Adipocyte (in vitro differentiated cells): Measurements from ENCODE around the gene RIMS4.

Source experiments
- DNase-seq: peaks from one replicate; pipeline ENCODE4 v3.0.0-alpha.2; 2015; ENCODE audit warnings: low read depth
- H3K27me3 ChIP-seq: replicated peaks from 2 replicates; pipeline ENCODE4 v1.7.0; 2013; ENCODE audit warnings: mild to moderate bottlenecking, low read length, moderate library complexity; ENCODE audit not compliant: control insufficient read depth, insufficient read depth
- H3K36me3 ChIP-seq: 2 replicates; pipeline ENCODE4 v1.7.0; 2013; ENCODE audit warnings: low read length, mild to moderate bottlenecking, moderate library complexity; ENCODE audit not compliant: control insufficient read depth, insufficient read depth, severe bottlenecking
- H3K4me1 ChIP-seq: 2 replicates; pipeline ENCODE4 v1.7.0; 2013; ENCODE audit warnings: mild to moderate bottlenecking, low read length, moderate library complexity; ENCODE audit not compliant: control insufficient read depth, insufficient read depth
- H3K4me3 ChIP-seq: 2 replicates; pipeline ENCODE4 v1.7.0; 2013; ENCODE audit warnings: mild to moderate bottlenecking, low read length, moderate library complexity
- H3K9ac ChIP-seq: 2 replicates; pipeline ENCODE4 v1.7.0; 2013; ENCODE audit warnings: mild to moderate bottlenecking, low read length, moderate library complexity
- H3K9me3 ChIP-seq: 2 replicates; pipeline ENCODE4 v1.7.0; 2013; ENCODE audit warnings: mild to moderate bottlenecking, low read length, moderate library complexity; ENCODE audit not compliant: control insufficient read depth

RIMS4 gene

DNA sequence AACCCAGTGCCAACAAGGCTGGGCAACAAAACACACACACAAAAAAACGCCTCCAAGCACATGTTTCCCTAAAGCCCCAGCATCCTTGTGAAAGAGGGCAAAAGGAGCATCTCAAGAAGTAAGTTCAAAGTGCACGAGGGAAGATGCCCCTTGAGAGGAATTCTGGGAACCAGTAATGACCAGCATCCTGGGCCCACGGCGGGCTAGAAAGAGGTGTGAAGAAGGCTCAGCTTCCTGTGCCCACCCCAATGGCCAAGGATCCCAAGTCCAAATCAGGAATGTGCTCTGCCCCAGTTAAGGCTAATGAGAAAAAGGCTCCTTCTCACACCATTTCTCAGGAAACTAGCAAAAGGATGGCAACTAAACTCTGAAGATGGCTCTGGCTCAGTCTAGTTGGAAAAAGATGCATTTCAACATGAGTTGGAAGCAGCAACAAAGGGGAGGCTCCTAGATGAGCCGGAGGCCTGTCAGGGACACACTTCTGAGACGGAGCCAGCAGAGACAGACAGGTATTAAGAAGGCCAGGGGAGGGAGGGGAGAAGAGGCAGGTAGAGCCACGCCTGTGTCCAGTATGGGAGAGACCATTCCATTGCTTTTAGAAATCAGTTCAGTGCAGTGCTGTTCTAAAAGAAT lies 3.2 kb downstream of the RIMS4 start:
- peaks cover 53% of the 10 kb centered on the region for H3K27me3 ChIP-seq
- no peak overlapping the region for H3K4me3 ChIP-seq
- no peak for DNase-seq

DNA sequence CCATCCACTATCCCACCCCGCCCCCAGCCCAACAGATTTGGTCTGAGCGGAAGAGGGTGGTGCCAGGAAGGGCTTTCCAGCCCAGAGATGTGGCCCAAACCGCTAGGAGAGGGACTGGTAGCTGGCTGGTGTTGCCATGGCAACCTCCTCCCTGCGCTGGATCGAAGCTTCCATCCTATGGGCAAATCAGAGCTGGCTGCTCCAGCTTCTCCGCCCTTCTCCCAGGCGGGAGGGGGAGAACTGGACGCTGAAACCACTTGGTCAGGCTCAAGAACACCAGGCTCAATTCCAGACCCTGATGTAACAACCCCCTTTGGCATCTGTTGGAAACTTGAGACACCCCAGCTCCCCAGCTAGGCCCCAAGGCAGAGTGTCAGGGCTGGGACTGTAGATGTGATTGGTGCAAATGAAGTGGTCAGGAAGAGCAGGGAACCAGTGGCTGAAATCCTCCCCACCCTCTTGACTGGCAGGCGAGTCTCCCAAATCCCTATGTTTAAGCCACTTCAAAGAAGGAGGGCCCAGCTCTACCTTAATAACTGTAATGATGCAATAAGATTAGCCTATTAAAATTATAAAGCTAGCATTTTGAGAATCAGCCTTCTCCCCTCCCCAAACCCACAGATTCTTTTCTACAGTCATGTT lies 4.2 kb downstream of the RIMS4 start:
- Histone ChIP-seq H3K9ac (no peak overlapping the region), H3K4me3 (no peak overlapping the region), H3K27me3 (peaks cover 43% of the 10 kb centered on the region), H3K9me3 (peaks cover 1% of the 10 kb centered on the region), H3K36me3 (no peaks in the 10 kb centered on the region), H3K4me1 (peaks cover 9% of the 10 kb centered on the region)
- peak; percentile 88 for DNase-seq

More for the DNA sequence above, 3.2 kb downstream of the RIMS4 start:
- no peaks in the 10 kb centered on the region for H3K36me3 ChIP-seq
- H3K9me3 ChIP-seq = peaks cover 12% of the 10 kb centered on the region
- H3K9ac ChIP-seq = no peak overlapping the region
- peaks cover 9% of the 10 kb centered on the region for H3K4me1 ChIP-seq

DNA sequence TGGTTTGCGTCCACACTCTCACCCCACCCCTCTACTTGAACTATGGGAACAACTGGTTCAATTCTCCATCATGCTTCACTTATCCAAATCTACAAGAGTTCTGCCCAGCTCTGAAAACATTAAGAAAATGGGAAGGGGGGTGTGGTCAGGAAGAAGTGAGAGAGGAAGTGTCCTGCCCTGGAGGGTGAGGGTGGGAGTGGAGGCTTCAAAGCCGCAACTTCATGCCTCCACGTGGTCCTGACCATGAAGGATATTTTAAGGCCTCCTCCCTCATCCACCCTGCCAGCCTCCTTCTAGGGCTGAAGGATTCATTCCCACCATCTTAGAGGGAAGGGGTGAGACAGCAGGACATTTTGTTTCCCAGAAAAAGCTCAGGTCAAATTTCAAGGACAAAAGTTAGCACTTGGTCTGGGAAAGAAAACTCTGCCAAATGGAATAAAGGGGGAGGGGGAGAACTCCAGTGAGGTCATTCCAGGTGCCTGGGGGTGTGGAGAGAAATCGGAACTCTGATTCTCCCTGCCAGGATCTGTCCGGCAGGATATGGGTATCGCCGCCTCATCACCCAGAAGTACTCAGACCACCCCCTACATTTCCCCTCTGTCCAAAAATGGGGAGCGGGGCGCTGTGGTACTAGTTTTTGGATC lies 4.9 kb downstream of the RIMS4 start:
- DNase-seq = no peak
- no peaks in the 10 kb centered on the region for H3K9me3 ChIP-seq
- no peaks in the 10 kb centered on the region for H3K36me3 ChIP-seq
- peaks cover 37% of the 10 kb centered on the region for H3K27me3 ChIP-seq
- H3K4me3 ChIP-seq = no peak overlapping the region
- H3K9ac ChIP-seq = no peak overlapping the region
- H3K4me1 ChIP-seq = peaks cover 9% of the 10 kb centered on the region

DNA sequence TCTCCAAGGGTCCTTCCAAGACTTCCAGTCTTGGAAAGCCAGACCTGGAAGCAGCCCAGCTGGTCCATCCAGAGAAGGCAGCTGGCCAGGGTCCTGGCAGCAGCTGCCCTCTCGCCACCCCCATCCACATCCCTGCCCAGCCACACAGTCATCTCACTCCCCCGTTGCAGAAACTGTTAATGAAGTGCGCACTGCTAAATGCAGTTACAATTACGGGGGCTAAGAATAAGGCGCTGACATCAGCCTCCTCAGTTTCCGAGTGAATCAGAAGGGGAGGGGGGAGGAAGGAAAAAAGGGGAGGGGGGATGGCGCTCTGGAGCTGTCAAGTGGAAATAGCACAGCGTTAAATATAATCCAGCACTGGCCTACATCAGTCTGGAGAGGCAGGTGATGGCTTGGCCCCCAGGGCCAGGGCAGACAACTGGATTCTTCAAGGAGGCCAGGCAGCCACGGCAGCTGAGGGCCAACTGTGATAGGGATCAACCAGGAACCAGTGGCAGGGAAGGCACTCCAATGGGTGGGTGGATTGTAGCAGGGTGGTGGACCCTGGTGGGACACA lies 6.9 kb downstream of the RIMS4 start:
- Histone ChIP-seq H3K9ac (no peak overlapping the region), H3K27me3 (peaks cover 27% of the 10 kb centered on the region), H3K4me1 (peaks cover 9% of the 10 kb centered on the region), H3K9me3 (no peaks in the 10 kb centered on the region), H3K36me3 (no peaks in the 10 kb centered on the region), H3K4me3 (no peak overlapping the region)
- DNase-seq = no peak

DNA sequence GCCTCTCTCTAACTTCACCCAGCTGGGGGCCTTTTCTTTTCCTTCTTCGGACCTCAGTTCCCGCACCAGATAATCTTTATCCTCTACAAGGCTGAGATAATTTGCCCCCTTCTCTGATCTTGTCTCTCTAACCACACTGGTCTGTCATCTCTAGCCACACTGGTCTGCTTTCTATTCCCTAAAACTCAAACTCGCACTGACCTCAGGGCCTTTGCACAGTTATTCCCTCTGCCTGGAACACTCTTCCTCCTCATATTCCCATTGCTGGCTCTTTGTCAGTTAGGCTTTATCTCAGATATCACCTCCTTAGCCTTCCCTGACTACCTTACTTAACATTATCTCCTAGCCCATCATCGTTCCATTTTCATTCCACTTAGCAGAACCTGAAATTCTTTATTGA lies 7.6 kb downstream of the RIMS4 start:
- peaks cover 28% of the 10 kb centered on the region for H3K27me3 ChIP-seq
- no peak overlapping the region for H3K4me3 ChIP-seq
- H3K36me3 ChIP-seq = no peaks in the 10 kb centered on the region
- H3K9me3 ChIP-seq = no peaks in the 10 kb centered on the region
- no peak overlapping the region for H3K9ac ChIP-seq
- peaks cover 9% of the 10 kb centered on the region for H3K4me1 ChIP-seq
- DNase-seq = no peak

DNA sequence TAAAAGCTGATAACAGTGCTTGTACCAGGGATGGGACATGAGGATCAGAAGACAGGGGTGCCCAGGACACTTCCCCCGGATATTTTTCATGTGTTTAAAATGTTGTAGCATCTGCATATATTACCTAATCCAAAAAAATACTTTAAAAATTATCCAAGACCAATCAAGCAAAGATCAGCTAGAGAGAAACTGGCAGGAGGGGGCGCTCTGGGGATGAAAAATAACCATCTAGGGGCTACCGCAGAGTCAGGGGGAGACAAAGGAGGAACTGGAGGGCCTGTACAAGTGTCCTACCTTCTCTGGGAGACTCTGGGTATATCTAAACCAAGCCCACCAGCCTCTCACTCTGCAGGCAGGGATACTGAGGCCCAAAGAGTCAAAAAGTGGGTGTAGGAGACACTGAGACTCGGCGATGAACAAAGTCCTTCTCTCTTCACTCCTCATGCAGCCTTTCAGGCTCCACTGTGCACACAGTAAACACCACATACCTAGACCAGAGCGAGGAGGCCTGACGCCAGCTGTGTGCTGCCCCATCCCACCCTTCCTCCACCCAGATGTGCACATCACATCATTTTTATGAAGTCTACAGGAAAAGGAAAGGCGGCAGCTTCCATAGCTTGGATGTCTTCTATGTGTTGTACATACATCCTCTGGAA lies 9.8 kb downstream of the RIMS4 start:
- H3K27me3 ChIP-seq = peaks cover 49% of the 10 kb centered on the region
- no peak overlapping the region for H3K9ac ChIP-seq
- no peaks in the 10 kb centered on the region for H3K9me3 ChIP-seq
- no peaks in the 10 kb centered on the region for H3K36me3 ChIP-seq
- no peaks in the 10 kb centered on the region for H3K4me1 ChIP-seq
- no peak overlapping the region for H3K4me3 ChIP-seq
- DNase-seq = no peak

DNA sequence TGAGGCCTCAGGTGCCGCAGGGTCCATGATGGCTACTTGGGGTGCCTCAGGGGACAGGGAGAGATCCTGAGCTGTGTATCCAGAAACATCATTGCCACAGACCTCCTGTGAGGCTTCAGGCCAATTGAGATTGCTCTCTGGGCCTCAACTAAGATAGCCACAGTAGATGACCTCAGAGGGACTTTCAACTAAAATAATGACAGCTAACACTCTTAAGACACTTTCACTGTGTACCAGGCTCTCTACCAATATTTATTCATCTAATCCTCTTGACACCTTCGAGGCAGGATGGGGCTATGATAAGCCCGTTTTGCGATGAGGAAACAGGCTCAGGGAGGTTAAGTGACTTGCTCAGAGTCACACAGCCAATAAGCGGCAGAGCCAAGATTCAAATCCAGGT lies 10.7 kb downstream of the RIMS4 start:
- no peak for DNase-seq
- Histone ChIP-seq H3K36me3 (no peaks in the 10 kb centered on the region), H3K9me3 (no peaks in the 10 kb centered on the region), H3K9ac (no peak overlapping the region), H3K4me3 (no peak overlapping the region), H3K4me1 (no peaks in the 10 kb centered on the region), H3K27me3 (peaks cover 55% of the 10 kb centered on the region)

DNA sequence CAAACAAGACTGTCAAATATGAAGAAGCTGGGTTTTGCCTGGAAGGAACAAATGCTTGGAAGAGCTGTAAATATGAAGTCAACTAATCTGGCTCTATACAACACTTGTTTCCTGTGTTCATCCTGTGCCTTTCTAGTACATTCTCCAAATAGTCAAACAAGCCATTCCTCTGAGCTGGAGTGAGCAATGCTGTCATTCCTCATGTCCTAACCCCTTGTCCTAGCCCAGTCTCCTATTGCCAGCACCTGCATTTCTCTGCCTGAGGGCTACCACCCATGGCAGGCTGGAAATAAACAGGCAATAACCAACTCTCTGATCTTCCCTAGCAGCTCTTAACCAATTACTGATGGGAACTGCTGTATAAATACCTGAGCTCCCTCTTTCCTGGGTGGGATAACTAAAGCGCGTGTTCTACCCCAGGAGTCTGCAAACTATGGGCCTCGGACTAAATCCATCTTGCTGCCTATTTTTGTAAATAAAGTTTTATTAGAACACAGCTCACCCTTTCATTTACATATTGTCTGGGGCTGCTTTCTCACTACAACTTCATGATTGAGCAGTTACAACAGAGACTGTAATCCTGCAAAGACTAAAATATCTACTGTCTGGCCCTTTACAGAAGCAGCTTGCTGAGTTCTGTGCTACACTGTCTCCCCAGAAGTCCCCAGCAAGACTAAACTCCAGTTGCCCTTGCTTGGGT lies 13.4 kb downstream of the RIMS4 start:
- DNase-seq = no peak
- Histone ChIP-seq H3K4me3 (no peak overlapping the region), H3K9ac (no peak overlapping the region), H3K27me3 (peaks cover 49% of the 10 kb centered on the region), H3K4me1 (no peaks in the 10 kb centered on the region), H3K36me3 (no peaks in the 10 kb centered on the region), H3K9me3 (no peaks in the 10 kb centered on the region)

DNA sequence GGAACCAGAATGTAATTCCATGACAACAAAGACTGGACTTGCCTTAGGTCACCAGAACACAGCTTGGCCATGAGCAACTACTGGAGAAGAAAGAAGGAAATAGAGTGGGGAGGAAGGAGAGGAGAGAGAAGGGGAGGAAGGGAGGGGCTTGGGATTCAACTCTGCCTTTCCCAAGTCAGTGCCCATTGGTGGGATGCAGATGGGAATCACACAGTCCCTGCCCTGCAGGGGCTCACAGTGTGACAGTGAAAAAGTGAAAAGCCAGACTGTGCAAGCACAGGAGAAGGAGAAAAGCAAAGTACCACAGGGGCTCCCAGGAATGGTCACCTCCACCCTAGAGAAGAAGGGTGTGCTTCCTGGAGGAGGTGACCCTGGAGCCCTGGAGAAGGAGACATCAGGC lies 14.0 kb downstream of the RIMS4 start:
- H3K9ac ChIP-seq = no peak overlapping the region
- no peaks in the 10 kb centered on the region for H3K9me3 ChIP-seq
- no peaks in the 10 kb centered on the region for H3K4me1 ChIP-seq
- no peak overlapping the region for H3K4me3 ChIP-seq
- peaks cover 55% of the 10 kb centered on the region for H3K27me3 ChIP-seq
- no peak for DNase-seq
- H3K36me3 ChIP-seq = no peaks in the 10 kb centered on the region

DNA sequence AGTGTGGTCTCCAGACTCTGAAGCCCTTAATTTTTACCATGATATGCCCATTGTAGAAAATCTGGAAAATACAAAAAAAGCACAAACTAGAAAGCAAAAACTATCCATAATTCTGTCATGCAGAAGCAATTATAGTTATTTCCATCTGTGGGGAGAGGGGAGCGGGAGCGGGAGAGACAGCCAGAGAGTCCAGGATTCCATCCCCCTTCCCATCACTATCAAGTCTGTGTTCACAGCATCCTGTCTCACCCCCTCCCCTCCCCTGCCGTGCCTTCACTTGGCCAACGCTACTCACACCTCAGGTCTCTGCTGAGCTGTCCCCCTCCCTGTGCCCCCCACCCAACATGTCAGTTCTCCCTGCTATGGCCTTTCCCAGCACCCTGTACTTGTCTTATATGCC lies 14.5 kb downstream of the RIMS4 start:
- no peak overlapping the region for H3K9ac ChIP-seq
- H3K27me3 ChIP-seq = peaks cover 59% of the 10 kb centered on the region
- no peak overlapping the region for H3K4me3 ChIP-seq
- DNase-seq = no peak
- no peaks in the 10 kb centered on the region for H3K9me3 ChIP-seq
- H3K36me3 ChIP-seq = no peaks in the 10 kb centered on the region
- no peaks in the 10 kb centered on the region for H3K4me1 ChIP-seq

DNA sequence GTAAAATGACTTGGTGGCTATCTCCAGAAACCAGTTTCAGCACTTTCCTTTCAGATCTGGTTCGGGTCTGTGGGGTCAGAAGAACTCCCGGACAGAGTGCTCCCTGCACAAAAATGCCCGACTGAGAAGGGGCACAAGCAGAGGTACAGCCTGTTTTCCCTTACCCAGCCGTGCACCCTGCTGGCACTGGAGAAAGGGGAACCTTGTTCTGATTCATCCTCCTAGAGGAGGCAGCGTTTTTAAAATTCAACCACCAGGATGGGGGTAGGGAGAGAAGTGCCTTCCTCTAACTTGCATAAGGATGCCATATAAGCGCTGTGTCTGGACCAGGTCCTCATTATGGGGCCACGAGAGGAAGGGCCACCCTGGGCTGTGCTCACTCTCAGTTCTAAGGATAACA lies 17.6 kb downstream of the RIMS4 start:
- Histone ChIP-seq H3K9ac (no peak overlapping the region), H3K4me3 (no peak overlapping the region), H3K9me3 (no peaks in the 10 kb centered on the region), H3K4me1 (no peaks in the 10 kb centered on the region), H3K36me3 (no peaks in the 10 kb centered on the region), H3K27me3 (peaks cover 69% of the 10 kb centered on the region)
- DNase-seq = no peak
